Thyroid gland (tissue), 4 donors: ENCODE measurements around the gene CCDC88C. TPM values are rescaled to one million over a fixed set of nuclear protein-coding genes. Genes with fewer than 3 reads are reported as not detected.
A peak's percentile ranks its signal among the peaks of the same experiment; 100 is the strongest.

Experiments used
- DNase-seq, 2 donors: peaks; one replicate each; pipeline ENCODE4 v3.0.0-alpha.2; 2019
- H3K27ac ChIP-seq, 3 donors: fragments of 200-600 bp; sonication (generic); 1 replicate in 2 of 3; 2 replicates in 1 of 3; pipeline ENCODE4 v1.5.1; 2016 to 2019; ENCODE audit warnings: mild to moderate bottlenecking in 1 of 3, moderate library complexity in 1 of 3
- H3K27me3 ChIP-seq: fragments of 200-600 bp; sonication (generic); one replicate; pipeline ENCODE4 v1.5.1; 2019
- H3K36me3 ChIP-seq, 2 donors: fragments of 200-600 bp; sonication (generic); one replicate each; pipeline ENCODE4 v1.5.1; 2016 to 2019
- H3K4me1 ChIP-seq, 2 donors: fragments of 200-600 bp; sonication (generic); one replicate each; pipeline ENCODE4 v1.5.1; 2017 to 2019
- H3K4me3 ChIP-seq, 3 donors: fragments of 200-600 bp; sonication (generic); replicated peaks in 1 of 3; 1 replicate in 2 of 3; 2 replicates in 1 of 3; pipeline ENCODE4 v1.5.1; 2016; ENCODE audit warnings: mild to moderate bottlenecking in 1 of 3
- H3K9me3 ChIP-seq: fragments of 200-600 bp; sonication (generic); one replicate; pipeline ENCODE4 v1.5.1; 2017
- CTCF ChIP-seq, 6 experiments: fragments of 200-600 bp in 3 of 6; fragments of 450-650 bp in 3 of 6; sonication (generic) in 3 of 6; IDR thresholded peaks; one replicate each; pipeline ENCODE4 v1.5.1; 2016 to 2019; ENCODE audit warnings: antibody characterized with exemption in 6 of 6, mild to moderate bottlenecking in 2 of 6, inconsistent platforms in 1 of 6, moderate library complexity in 1 of 6
- POLR2A ChIP-seq, 2 donors: fragments of 450-650 bp; IDR thresholded peaks; one replicate each; pipeline ENCODE4 v1.6.1; 2017; ENCODE audit warnings: antibody characterized with exemption in 2 of 2, mild to moderate bottlenecking in 2 of 2, moderate library complexity in 1 of 2
- WGBS, 2 donors: methylation state at CpG; one replicate each; pipeline ENCODE4 v1.1.5; 2017; 5-methylcytosine and 5-hydroxymethylcytosine counted together
- intact Hi-C: fragments of 100-400 bp; cut with DNase I; formaldehyde crosslinking; loops from one replicate; pipeline ENCODE4 v1.15.1; 2023
- total RNA-seq, 4 donors: library from RNA; depleted of rRNA; stranded (reverse); fragments of >200 nt; gene quantifications; one replicate each; pipeline ENCODE4 v1.2.3, GENCODE V29; 2016

Gene CCDC88C
- total RNA-seq, 4 donors from 2014 or later, result 3.0 to 6.3 (median 5.8) TPM

- DNase-seq, result no peak
- TF ChIP-seq CTCF (IDR thresholded peaks at IDR 0.05), result no peak
- Histone ChIP-seq H3K4me3 (no peak overlapping the region), H3K27ac (no peak overlapping the region), H3K27me3 (no peaks in the 10 kb centered on the region), H3K36me3 (no peaks in the 10 kb centered on the region), H3K9me3 (no peaks in the 10 kb centered on the region), H3K4me1 (peaks cover 7 to 17% of the 10 kb centered on the region in 2 donors)
- WGBS, 2 donors, result 93 to 95% methylated on average over 2 of the region's 2 CpGs
- intact Hi-C loops, result no loop called here
These were observed 3.1 kb upstream of the CCDC88C start for GRCh38 chr14:91420686-91421085.

- H3K27me3 ChIP-seq, result no peaks in the 10 kb centered on the region
- no peaks in the 10 kb centered on the region for H3K9me3 ChIP-seq
- no peak overlapping the region for H3K27ac ChIP-seq
- intact Hi-C loops, result loop anchor here (5.0 kb wide), 1 partner anchor 92 kb away; no protein-coding TSS in a partner anchor
- H3K4me1 ChIP-seq, result peaks cover 7 to 17% of the 10 kb centered on the region in 2 donors
- no peaks in the 10 kb centered on the region for H3K36me3 ChIP-seq
- WGBS, 2 donors, result 60 to 65% methylated on average over 3 of the region's 3 CpGs
- no peak overlapping the region for H3K4me3 ChIP-seq
- DNase-seq, result no peak
- TF ChIP-seq POLR2A (IDR thresholded peaks at IDR 0.05), result no peak
- TF ChIP-seq CTCF (IDR thresholded peaks at IDR 0.05), result no peak
These were observed 1.8 kb upstream of the CCDC88C start for GRCh38 chr14:91419451-91419850.

GRCh38 chr14:91419044-91419397, 1.4 kb upstream of the CCDC88C start:
- no peak overlapping the region for H3K27ac ChIP-seq
- TF ChIP-seq CTCF (IDR thresholded peaks at IDR 0.05) (no peak), POLR2A (IDR thresholded peaks at IDR 0.05) (no peak)
- 51 to 58% methylated on average over 12 of the region's 12 CpGs for WGBS, 2 donors

GRCh38 chr14:91418387-91419043, 895 bp upstream of the CCDC88C start:
- Histone ChIP-seq H3K36me3 (no peaks in the 10 kb centered on the region), H3K4me3 (peak overlapping the region in 1 of 3 donors; percentile 28), H3K9me3 (no peaks in the 10 kb centered on the region), H3K27ac (peak overlapping the region in 1 of 3 donors; percentile 9), H3K4me1 (peaks cover 7 to 17% of the 10 kb centered on the region in 2 donors), H3K27me3 (no peaks in the 10 kb centered on the region)
- intact Hi-C loops, result loop anchor here (5.0 kb wide), 1 partner anchor 91 kb away; no protein-coding TSS in a partner anchor
- 1 to 3% methylated on average over 13 to 22 of the region's 42 CpGs for WGBS, 2 donors
- peak; percentile 41 to 44 for DNase-seq
- no peak for TF ChIP-seq POLR2A (IDR thresholded peaks at IDR 0.05)
- peak; percentile 77 to 98 (median 93) for TF ChIP-seq CTCF (IDR thresholded peaks at IDR 0.05)

More at GRCh38 chr14:91419044-91419397, 1.4 kb upstream of the CCDC88C start:
- Histone ChIP-seq H3K9me3 (no peaks in the 10 kb centered on the region), H3K36me3 (no peaks in the 10 kb centered on the region), H3K4me3 (no peak overlapping the region), H3K27me3 (no peaks in the 10 kb centered on the region), H3K4me1 (peaks cover 7 to 17% of the 10 kb centered on the region in 2 donors)
- DNase-seq, result no peak
- intact Hi-C loops, result loop anchor here (5.0 kb wide), 1 partner anchor 92 kb away; no protein-coding TSS in a partner anchor

- H3K4me1 ChIP-seq, result peaks cover 7 to 17% of the 10 kb centered on the region in 2 donors
- no CpG with 5 or more reads among the region's 53 CpGs for WGBS, 2 donors
- no peaks in the 10 kb centered on the region for H3K36me3 ChIP-seq
- peak overlapping the region in 1 of 3 donors; percentile 44 for H3K4me3 ChIP-seq
- intact Hi-C loops, result loop anchor here (5.0 kb wide), 1 partner anchor 91 kb away; no protein-coding TSS in a partner anchor
- H3K27me3 ChIP-seq, result no peaks in the 10 kb centered on the region
- H3K27ac ChIP-seq, result peak overlapping the region in 1 of 3 donors; percentile 9
- DNase-seq, result no peak
- H3K9me3 ChIP-seq, result no peaks in the 10 kb centered on the region
- TF ChIP-seq CTCF (IDR thresholded peaks at IDR 0.05), result peak in 1 of 6 experiments; percentile 10
- TF ChIP-seq POLR2A (IDR thresholded peaks at IDR 0.05), result no peak
These were observed 365 bp upstream of the CCDC88C start for GRCh38 chr14:91417983-91418386.
